ENCODE results near the gene ITPR1.
A peak's percentile ranks its signal among the peaks of the same experiment; 100 is the strongest.
"Not testable (repeated sequence)": the region's sequence is repeated elsewhere in the genome, so short reads cannot be mapped to it uniquely, and the experiment has no call there.

The ITPR1 gene

DNA sequence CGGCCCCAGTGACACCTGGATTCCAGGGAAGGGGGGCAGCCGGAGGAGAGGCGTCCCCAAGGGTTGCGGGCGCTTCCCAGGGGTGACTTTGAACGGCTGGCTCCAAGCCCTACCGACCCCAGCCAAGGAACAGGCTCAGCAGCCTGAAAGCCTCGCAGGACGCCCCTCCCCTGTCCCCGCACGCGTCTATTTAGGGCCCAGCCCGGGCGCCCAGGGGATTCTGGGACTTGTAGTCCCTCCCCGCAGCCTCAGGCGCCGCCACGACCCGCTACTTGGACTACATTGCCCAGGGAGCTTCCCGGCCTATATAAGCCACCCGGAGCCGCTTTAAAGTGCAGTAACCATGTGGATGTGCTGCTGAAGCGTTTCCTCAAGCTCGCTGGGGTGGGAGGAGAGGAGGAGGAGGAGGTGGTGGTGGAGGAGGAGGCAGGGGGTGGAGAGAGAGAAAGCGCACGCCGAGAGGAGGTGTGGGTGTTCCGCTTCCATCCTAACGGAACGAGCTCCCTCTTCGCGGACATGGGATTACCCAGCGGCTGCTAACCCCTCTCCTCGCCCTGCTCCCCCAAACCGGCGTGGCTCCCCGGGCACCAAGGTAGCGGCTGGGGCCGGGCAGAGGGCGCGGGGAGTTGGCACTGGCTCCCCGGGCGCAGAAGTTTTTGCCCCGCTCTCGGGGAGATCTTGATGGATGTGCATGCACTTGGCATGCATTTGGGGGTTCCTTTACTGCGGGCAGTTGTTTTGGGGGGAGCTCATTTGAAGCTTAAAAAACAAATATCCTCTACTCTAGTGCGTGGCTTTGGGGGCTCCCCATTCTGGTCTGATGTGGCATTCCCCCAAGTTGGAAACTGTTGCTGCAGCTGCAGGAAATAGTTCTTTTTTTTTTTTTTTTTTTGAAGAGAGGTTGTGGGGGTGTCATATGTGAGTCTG is at the start of gene ITPR1:
TSS of gene ITPR1 (plus strand) at position 335 of the 927 bp plus-strand sequence. CDS start 23,144 bp downstream, outside the sequence.
- peak; percentile 99 for DNase-seq
- H3K9me3 Mint-ChIP-seq: no peaks in the 10 kb centered on the region
- peak; percentile 93 for ATAC-seq
- H3K27ac Mint-ChIP-seq: peak within 1 kb of the TSS; percentile 97
- H3K27me3 Mint-ChIP-seq: peaks cover 10% of the 10 kb centered on the region
- H3K4me1 Mint-ChIP-seq: peaks cover 46% of the 10 kb centered on the region
- peak within 1 kb of the TSS; percentile 86 to 97 for H3K4me3 Mint-ChIP-seq

DNA sequence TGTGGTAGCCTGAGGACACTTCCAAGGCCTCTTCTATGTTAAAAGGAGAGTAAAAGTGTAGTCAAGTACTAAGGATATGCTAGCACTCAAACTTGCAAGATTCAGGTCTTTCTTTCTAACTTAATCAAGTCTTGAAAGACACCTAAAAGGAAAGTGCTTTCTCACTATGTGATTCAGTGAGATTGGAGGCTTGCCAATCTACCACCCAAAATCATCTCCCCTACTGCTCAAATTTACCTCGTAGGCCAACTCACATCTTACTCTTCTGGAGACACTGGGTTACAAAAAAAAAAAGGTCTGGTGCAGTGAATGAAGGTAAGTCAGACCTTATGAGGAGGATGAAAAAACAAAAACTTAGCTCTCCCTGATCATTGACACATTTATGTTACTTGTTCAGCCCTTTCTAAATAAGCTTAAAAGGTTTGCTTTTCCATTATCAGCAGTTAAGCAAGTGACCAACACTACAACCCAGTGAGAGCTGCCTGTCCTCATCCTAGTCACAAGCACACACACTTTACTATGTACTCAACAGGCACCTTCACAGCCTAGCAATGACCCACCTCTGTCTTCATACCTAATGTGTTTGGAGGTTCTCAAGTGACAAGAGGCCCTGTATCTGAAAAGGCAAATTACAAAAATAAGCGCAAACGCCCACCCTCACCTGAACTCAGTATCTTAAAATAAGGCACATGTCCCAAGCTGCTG is 45.7 kb upstream of the ITPR1 start:
- Mint-ChIP-seq H3K4me1 (no peaks in the 10 kb centered on the region), H3K9me3 (no peaks in the 10 kb centered on the region), H3K27me3 (no peaks in the 10 kb centered on the region), H3K27ac (no peak overlapping the region), H3K4me3 (no peak overlapping the region)
- DNase-seq: no peak
- no peak for ATAC-seq

DNA sequence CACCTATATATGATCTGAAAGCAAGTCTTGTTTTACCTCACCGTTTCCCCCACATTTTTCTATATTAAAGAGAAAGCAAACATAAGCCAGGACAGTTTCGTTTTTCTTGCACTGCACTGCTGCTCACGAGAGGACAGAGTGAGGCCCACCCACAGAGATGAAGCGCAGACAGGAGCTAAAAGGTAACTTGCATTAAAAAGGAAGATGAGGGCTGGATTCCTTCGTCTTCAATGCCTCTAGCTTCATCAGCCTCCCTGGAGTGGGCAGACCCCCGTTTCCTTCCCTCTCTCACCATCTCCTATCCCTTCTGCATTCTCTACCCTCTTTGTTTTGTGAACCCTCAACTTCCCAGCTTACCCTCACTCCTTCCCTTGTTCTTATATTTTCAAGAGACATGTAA is 45.0 kb upstream of the ITPR1 start:
- ATAC-seq: no peak
- H3K27ac Mint-ChIP-seq: no peak overlapping the region
- no peaks in the 10 kb centered on the region for H3K27me3 Mint-ChIP-seq
- no peak for DNase-seq
- H3K9me3 Mint-ChIP-seq: no peaks in the 10 kb centered on the region
- no peak overlapping the region for H3K4me3 Mint-ChIP-seq
- H3K4me1 Mint-ChIP-seq: no peaks in the 10 kb centered on the region

DNA sequence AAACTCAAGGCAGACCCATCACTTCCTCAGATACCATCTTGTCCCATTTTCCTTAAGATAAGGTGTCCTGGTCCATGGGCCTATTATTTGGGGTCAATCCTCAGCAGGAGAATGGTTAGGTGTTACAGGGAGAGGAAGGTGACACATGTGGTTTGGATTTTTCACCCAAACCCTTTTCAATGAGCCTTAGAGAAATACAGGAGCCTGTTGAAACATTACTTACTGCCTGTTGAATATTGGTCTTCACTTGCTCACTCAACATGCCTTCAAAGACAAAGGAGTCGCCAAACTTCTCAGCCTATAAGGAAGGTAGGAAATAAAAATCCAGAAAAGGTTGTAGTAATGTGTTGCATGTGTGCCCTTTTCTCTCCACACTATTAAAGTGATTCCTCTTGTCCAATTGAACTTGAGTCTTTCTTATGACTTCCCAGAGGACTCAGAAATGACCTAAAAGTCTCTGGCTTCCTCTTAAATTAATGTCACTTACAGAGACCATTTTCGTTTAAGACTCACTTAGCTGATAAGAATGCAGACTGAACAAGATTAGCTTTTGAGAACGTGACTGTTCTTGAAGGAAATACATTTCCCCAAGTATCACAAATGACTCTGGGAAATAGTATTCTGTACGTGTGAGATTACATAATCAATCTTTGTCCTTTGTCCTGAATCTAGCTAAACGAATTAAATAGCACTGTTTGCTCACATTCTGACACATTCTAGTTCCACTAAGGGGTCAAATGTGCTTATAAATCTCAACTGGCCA is 43.9 kb upstream of the ITPR1 start:
- Mint-ChIP-seq H3K27ac (no peak overlapping the region), H3K4me1 (no peaks in the 10 kb centered on the region), H3K9me3 (no peaks in the 10 kb centered on the region), H3K27me3 (no peaks in the 10 kb centered on the region), H3K4me3 (no peak overlapping the region)
- DNase-seq (no peak), ATAC-seq (no peak)

DNA sequence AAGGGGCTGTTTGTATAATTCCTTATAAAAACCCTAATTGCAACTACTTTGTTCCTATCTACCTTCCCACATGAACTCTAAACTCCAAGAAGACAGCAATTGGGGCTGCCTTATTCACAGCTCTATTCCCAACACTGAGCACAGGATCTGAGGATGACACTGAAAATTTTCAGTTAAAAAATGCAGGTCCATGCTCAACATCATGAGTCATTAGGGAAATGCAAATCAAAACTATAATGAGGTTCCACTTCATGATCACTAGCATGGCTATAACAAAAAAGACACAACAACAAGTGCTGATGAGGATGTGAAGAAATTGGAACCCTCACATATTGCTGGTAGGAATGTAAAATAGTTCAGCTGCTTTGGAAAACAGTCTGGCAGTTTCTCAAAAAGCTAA is 39.0 kb upstream of the ITPR1 start:
- Mint-ChIP-seq H3K4me3 (no peak overlapping the region), H3K9me3 (no peaks in the 10 kb centered on the region), H3K4me1 (no peaks in the 10 kb centered on the region), H3K27ac (no peak overlapping the region), H3K27me3 (no peaks in the 10 kb centered on the region)
- ATAC-seq (no peak), DNase-seq (no peak)

DNA sequence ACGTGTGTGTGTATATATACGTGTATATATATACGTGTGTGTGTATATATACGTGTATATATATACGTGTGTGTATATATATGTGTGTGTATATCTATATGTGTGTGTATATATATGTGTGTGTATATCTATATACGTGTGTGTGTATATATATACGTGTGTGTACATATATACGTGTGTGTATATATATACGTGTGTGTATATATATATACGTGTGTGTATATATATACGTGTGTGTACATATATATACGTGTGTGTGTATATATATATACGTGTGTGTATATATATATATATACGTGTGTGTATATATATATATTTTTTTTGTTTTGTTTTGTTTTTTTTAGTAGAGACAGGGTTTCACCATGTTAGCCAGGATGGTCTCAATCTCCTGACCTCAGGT is 36.4 kb upstream of the ITPR1 start:
- not testable (repeated sequence) for DNase-seq, H3K27me3 Mint-ChIP-seq, ATAC-seq, H3K4me1 Mint-ChIP-seq, H3K4me3 Mint-ChIP-seq, H3K9me3 Mint-ChIP-seq, H3K27ac Mint-ChIP-seq

DNA sequence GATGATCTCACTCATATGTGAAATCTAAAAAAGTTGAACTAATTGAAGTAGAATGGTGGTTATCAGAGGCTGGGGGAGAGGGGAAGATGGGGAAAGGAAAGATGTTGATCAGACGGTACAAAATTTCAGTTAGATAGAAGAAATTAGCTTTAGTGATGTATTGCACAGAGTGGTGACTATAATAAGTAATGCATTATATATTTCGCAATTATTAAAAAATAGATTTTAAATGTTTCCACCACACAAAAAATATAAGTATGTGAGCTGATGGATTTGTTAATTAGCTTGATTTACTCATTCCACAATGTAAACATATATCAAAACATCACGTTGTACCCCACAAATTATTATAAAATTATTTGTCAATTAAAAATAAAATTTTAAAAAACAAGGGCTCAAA is 34.2 kb upstream of the ITPR1 start:
- H3K27me3 Mint-ChIP-seq: no peaks in the 10 kb centered on the region
- DNase-seq: no peak
- no peaks in the 10 kb centered on the region for H3K9me3 Mint-ChIP-seq
- ATAC-seq: no peak
- no peak overlapping the region for H3K27ac Mint-ChIP-seq
- no peak overlapping the region for H3K4me3 Mint-ChIP-seq
- H3K4me1 Mint-ChIP-seq: peaks cover 11% of the 10 kb centered on the region

DNA sequence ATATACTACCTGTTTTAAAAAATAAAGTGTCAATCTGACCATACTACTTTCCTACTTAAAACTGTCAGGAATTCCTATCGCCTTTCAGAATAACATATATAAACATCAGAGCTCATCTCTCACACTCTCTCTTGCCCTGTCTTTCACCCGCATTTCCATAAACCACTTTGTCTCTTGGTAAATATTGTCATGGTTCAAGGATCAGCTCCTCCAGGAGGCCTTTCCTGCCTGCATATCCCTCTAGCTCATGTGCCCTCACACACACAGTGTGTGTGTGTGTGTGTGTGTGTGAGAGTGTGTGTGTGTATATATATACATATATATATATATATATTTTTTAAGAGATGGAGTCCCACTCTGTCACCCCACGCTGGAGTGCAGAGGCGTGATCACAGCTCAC is 32.8 kb upstream of the ITPR1 start:
- no peak overlapping the region for H3K4me3 Mint-ChIP-seq
- DNase-seq (no peak), ATAC-seq (no peak)
- H3K4me1 Mint-ChIP-seq: peaks cover 15% of the 10 kb centered on the region
- no peak overlapping the region for H3K27ac Mint-ChIP-seq
- no peaks in the 10 kb centered on the region for H3K9me3 Mint-ChIP-seq
- H3K27me3 Mint-ChIP-seq: no peaks in the 10 kb centered on the region

DNA sequence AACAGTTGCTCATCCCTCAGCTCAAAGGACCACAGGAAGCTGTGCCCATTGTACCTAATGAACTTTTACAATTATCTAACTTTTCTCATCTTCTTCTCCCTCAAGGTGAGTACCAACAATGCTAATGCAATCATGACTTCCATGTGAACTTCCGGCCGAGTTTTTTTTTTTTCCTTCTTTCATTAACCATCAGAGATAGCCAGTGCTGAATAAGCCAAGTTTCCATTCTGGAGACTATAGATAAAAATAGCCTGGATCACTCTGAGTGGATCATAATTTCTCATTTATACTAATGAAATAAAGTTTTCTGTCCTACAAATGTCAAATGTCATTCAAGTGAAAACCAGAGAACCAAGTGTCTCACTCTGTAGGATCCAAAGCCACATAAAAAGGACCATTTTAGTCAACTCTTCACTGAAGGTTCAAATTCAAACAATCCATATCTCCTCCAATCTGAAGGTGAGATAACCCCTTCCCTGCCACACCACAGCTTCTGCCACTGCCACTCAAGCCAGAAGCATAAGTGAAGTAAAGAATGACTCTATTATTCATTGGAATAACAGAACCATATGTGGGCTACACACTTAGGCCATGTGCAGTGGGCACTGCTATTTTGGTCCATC is 31.6 kb upstream of the ITPR1 start:
- no peak for DNase-seq
- ATAC-seq: no peak
- peaks cover 28% of the 10 kb centered on the region for H3K4me1 Mint-ChIP-seq
- H3K9me3 Mint-ChIP-seq: no peaks in the 10 kb centered on the region
- no peak overlapping the region for H3K4me3 Mint-ChIP-seq
- H3K27ac Mint-ChIP-seq: no peak overlapping the region
- no peaks in the 10 kb centered on the region for H3K27me3 Mint-ChIP-seq

DNA sequence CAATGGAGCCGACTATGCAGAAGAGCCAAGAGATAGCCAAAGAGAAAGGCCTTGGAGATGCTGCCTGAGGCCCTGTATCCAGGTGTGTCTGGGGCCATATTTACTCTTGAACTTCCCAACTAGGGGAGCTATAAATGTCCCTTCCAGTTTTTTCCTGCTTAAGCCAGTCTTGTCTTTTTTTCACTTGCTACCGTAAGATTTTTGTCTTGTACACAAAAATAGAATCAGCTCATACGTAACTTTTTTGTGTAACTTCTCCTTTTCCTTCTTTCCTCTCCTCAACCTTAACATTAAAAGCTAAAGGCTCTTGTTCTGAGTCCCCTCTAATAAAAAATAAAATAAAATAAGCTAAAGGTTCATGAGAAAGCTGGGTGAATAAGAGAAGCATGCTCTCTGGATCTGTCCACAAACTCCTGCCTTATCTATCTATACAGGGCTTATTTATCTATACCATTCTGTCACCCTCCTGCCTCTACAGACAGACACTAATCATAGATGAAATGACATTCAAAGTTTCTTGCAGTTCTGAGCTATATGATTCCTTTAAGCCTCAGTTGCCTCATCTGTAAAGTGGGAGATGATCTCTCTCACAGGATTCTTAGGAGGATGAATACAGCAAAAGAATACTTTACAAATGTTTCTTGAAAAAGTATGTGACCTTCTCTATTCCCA is 30.6 kb upstream of the ITPR1 start:
- ATAC-seq: no peak
- Mint-ChIP-seq H3K27me3 (no peaks in the 10 kb centered on the region), H3K9me3 (no peaks in the 10 kb centered on the region), H3K27ac (no peak overlapping the region), H3K4me1 (peaks cover 37% of the 10 kb centered on the region), H3K4me3 (no peak overlapping the region)
- DNase-seq: no peak

DNA sequence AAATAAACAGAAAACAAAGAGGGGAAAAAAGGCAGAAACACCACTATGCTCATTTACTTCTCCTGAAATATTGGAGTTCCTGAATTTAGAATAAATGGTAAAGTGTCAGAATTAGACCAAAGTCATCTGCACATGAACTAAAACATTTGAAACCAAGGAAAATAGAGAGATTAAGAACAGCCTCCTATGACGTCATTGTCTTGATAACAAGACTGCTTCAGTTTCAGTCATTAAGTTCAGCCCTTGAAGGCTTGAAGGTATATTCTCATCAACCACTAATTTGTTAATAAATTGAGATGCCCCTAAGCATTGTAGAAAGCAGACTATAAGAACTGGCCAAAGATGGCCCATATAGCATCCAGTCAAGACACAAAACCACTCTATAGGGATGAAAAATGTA is 28.6 kb upstream of the ITPR1 start:
- no peak overlapping the region for H3K4me3 Mint-ChIP-seq
- no peaks in the 10 kb centered on the region for H3K9me3 Mint-ChIP-seq
- DNase-seq (no peak), ATAC-seq (no peak)
- H3K27ac Mint-ChIP-seq: no peak overlapping the region
- H3K27me3 Mint-ChIP-seq: no peaks in the 10 kb centered on the region
- peaks cover 40% of the 10 kb centered on the region for H3K4me1 Mint-ChIP-seq

DNA sequence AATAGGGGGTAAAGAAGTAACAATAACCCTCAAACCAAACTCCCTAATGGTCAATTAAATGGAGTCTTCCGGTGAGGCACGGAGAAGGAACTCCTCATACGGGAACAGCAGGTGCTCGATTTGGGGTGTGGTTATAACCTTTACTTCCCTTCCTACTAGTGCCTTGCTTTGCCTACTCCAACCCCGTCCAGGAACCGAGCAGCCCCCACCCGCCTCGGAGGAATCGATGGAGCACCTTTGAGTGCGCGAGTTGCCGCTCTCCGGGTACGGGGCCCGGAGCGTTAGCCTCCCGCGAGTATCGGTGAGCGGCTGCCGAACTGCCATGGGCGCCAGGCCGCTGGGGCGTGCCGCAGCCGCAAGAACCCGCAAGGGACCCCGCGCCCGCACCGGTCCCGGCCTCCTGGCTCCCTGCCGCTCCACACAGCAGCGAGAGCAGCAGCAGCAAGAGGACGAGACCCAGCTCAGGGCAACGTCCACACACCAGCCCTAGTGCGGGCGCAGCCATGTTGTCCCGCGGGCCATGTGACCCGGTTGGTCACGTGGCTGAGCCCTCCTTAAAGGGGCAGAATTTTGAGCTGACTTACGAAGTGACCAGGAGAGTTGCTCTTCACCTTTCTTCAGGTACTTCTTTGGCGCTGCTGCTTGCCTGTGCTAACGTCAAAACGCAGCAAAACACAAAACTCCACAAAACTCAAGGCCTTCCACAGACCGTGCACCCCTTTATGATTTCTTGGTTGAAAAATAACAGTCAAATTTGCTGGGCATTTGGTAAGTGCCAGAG is 26.2 kb upstream of the ITPR1 start, which contains the start of gene SUMF1:
TSS of gene SUMF1 (minus strand) at position 529 of the 781 bp plus-strand sequence. CDS start at position 505, 24 bp downstream.
- Mint-ChIP-seq H3K27me3 (peaks cover 3% of the 10 kb centered on the region), H3K9me3 (no peaks in the 10 kb centered on the region), H3K4me3 (peak within 1 kb of the TSS; percentile 92 to 96), H3K4me1 (peaks cover 32% of the 10 kb centered on the region), H3K27ac (peak within 1 kb of the TSS; percentile 98 to 99)
- ATAC-seq: peak; percentile 98
- DNase-seq: peak; percentile 68 to 80

DNA sequence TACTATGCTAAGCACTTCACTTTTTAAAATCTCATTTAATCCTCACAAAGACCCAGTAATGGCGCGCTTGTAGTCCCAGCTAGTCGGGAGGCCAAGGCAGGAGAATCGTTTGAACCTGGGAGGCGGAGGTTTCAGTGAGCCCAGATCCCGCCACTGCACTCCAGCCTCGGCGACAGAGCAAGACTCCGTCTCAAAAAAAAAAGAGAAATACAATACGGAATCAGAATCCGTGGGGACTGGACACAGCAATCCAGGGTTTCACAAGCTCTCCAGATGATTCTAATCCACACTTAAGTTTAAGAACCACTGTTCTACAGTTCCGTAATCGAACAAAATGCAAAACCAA is 25.7 kb upstream of the ITPR1 start:
- Mint-ChIP-seq H3K4me1 (peaks cover 29% of the 10 kb centered on the region), H3K9me3 (no peaks in the 10 kb centered on the region), H3K27me3 (peaks cover 7% of the 10 kb centered on the region), H3K4me3 (peak overlapping the region; percentile 92 to 96), H3K27ac (peak overlapping the region; percentile 86 to 99)
- DNase-seq (no peak), ATAC-seq (no peak)

DNA sequence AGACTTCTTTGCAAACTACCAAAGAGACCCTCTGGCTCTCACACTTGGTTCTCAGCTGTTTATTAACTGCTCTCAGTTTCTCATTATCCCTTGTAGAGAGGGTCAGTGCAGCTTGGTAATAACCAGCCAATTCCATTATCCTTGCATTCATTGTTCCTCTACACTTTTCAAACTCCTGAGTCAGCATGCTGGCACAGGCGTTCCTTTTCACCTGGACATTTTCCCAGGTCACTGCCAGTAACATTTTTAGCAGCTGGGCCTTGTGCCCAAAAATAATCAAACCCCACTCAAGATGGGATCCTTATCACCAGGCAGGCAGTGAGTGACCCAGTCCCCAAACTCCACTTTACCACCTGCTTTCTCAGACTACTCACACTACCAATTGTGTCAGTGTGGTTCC is 21.2 kb upstream of the ITPR1 start:
- ATAC-seq (no peak), DNase-seq (no peak)
- H3K4me1 Mint-ChIP-seq: peaks cover 21% of the 10 kb centered on the region
- no peaks in the 10 kb centered on the region for H3K9me3 Mint-ChIP-seq
- H3K27me3 Mint-ChIP-seq: peaks cover 31% of the 10 kb centered on the region
- no peak overlapping the region for H3K4me3 Mint-ChIP-seq
- no peak overlapping the region for H3K27ac Mint-ChIP-seq

Measured in stimulated activated naive CD8-positive, alpha-beta T cell treated with anti-CD3 and anti-CD28 coated beads, Interleukin-15, amount 100 ng/mL, for 72 hours (primary cell).